H9 (cell line): ENCODE results near the gene NUCB2. TPM values are rescaled to one million over a fixed set of nuclear protein-coding genes. Genes with fewer than 3 reads are reported as not detected.

Source experiments
- DNase-seq: peaks from one replicate; pipeline ENCODE4 v3.0.0-alpha.2; 2017
- H2AFZ ChIP-seq: one replicate; pipeline ENCODE4 v1.6.1; 2013; ENCODE audit warnings: mild to moderate bottlenecking, low read length, control low read depth, moderate library complexity
- H2AK5ac ChIP-seq: 2 replicates; pipeline ENCODE4 v1.6.1; 2013; ENCODE audit warnings: low read length, control low read depth, mixed read lengths; ENCODE audit not compliant: insufficient read length
- H2BK120ac ChIP-seq: one replicate; pipeline ENCODE4 v1.6.1; 2013; ENCODE audit warnings: low read depth, mild to moderate bottlenecking, low read length, control low read depth, inconsistent platforms; ENCODE audit not compliant: poor library complexity, severe bottlenecking
- H2BK12ac ChIP-seq: 2 replicates; pipeline ENCODE4 v1.6.1; 2013; ENCODE audit warnings: low read length, control low read depth, mixed read lengths, low read depth; ENCODE audit not compliant: insufficient read length
- H2BK15ac ChIP-seq: 2 replicates; pipeline ENCODE4 v1.6.1; 2013; ENCODE audit warnings: low read depth, low read length, control low read depth
- H2BK20ac ChIP-seq: one replicate; pipeline ENCODE4 v1.6.1; 2013; ENCODE audit warnings: low read depth, mild to moderate bottlenecking, low read length, control low read depth, inconsistent platforms; ENCODE audit not compliant: poor library complexity, severe bottlenecking
- H2BK5ac ChIP-seq: 2 replicates; pipeline ENCODE4 v1.6.1; 2013; ENCODE audit warnings: low read length, control low read depth, mixed read lengths; ENCODE audit not compliant: insufficient read length
- H3K14ac ChIP-seq: 2 replicates; pipeline ENCODE4 v1.6.1; 2013; ENCODE audit warnings: low read length, control low read depth; ENCODE audit not compliant: insufficient read depth
- H3K18ac ChIP-seq: 2 replicates; pipeline ENCODE4 v1.6.1; 2013; ENCODE audit warnings: low read depth, mild to moderate bottlenecking, mixed read lengths, low read length, control low read depth; ENCODE audit not compliant: insufficient read length
- H3K23ac ChIP-seq: 2 replicates; pipeline ENCODE4 v1.6.1; 2013; ENCODE audit warnings: low read length, control low read depth, mixed read lengths, low read depth; ENCODE audit not compliant: insufficient read length
- H3K23me2 ChIP-seq: 2 replicates; pipeline ENCODE4 v1.6.1; 2013; ENCODE audit warnings: low read depth, mild to moderate bottlenecking, mixed read lengths, low read length, control low read depth; ENCODE audit not compliant: insufficient read length, poor library complexity, severe bottlenecking
- H3K27ac ChIP-seq: 2 replicates; pipeline ENCODE4 v1.5.1; 2013; ENCODE audit warnings: low read length, control low read depth, mixed read lengths, low read depth; ENCODE audit not compliant: insufficient read length
- H3K27me3 ChIP-seq: 2 replicates; pipeline ENCODE4 v1.6.1; 2013; ENCODE audit warnings: low read length, control low read depth, inconsistent platforms; ENCODE audit not compliant: insufficient read depth
- H3K4ac ChIP-seq: 2 replicates; pipeline ENCODE4 v1.6.1; 2013; ENCODE audit warnings: low read depth, mild to moderate bottlenecking, control low read depth, inconsistent platforms, low read length, moderate library complexity
- H3K4me1 ChIP-seq: 2 replicates; pipeline ENCODE4 v1.6.1; 2013; ENCODE audit warnings: low read length, control low read depth, inconsistent platforms; ENCODE audit not compliant: insufficient read depth
- H3K4me2 ChIP-seq: 2 replicates; pipeline ENCODE4 v1.6.1; 2013; ENCODE audit warnings: low read length, control low read depth, mixed read lengths; ENCODE audit not compliant: insufficient read length, insufficient read depth
- H3K56ac ChIP-seq: 2 replicates; pipeline ENCODE4 v1.6.1; 2013; ENCODE audit warnings: low read depth, mild to moderate bottlenecking, mixed read lengths, low read length, control low read depth; ENCODE audit not compliant: insufficient read length
- H3K79me1 ChIP-seq: 2 replicates; pipeline ENCODE4 v1.6.1; 2013; ENCODE audit warnings: low read depth, mild to moderate bottlenecking, moderate library complexity, low read length, control low read depth, inconsistent platforms; ENCODE audit not compliant: insufficient read depth, poor library complexity, severe bottlenecking
- H3K79me2 ChIP-seq: 2 replicates; pipeline ENCODE4 v1.6.1; 2013; ENCODE audit warnings: low read length, control low read depth, inconsistent platforms; ENCODE audit not compliant: insufficient read depth
- H3K9ac ChIP-seq: 2 replicates; pipeline ENCODE4 v1.6.1; 2013; ENCODE audit warnings: low read length, control low read depth, mixed read lengths; ENCODE audit not compliant: insufficient read length; ENCODE audit errors: extremely low read depth
- H3K9me3 ChIP-seq: one replicate; pipeline ENCODE4 v1.6.1; 2013; ENCODE audit warnings: low read depth, low read length, inconsistent platforms; ENCODE audit not compliant: control insufficient read depth
- H3T11ph ChIP-seq: one replicate; pipeline ENCODE4 v1.6.1; 2013; ENCODE audit warnings: mild to moderate bottlenecking, low read length, control low read depth, inconsistent platforms
- H4K20me1 ChIP-seq: one replicate; pipeline ENCODE4 v1.6.1; 2013; ENCODE audit not compliant: control insufficient read depth, insufficient read length, insufficient read depth
- H4K5ac ChIP-seq: 2 replicates; pipeline ENCODE4 v1.6.1; 2013; ENCODE audit warnings: low read depth, mild to moderate bottlenecking, mixed read lengths, low read length, control low read depth; ENCODE audit not compliant: insufficient read length
- H4K8ac ChIP-seq: replicated peaks from 2 replicates; pipeline ENCODE4 v1.6.1; 2013; ENCODE audit warnings: low read length, control low read depth, mixed read lengths, low read depth; ENCODE audit not compliant: insufficient read length
- H4K91ac ChIP-seq: 2 replicates; pipeline ENCODE4 v1.6.1; 2013; ENCODE audit warnings: low read depth, mild to moderate bottlenecking, moderate library complexity, mixed read lengths, low read length, control low read depth; ENCODE audit not compliant: insufficient read length
- H3K27ac Mint-ChIP-seq, 3 experiments: 2 replicates in 2 of 3; 3 replicates in 1 of 3; pipeline ENCODE4 v1.8.0; 2020 to 2021; ENCODE audit warnings: mixed read lengths in 3 of 3, mild to moderate bottlenecking in 1 of 3, moderate library complexity in 1 of 3
- H3K27me3 Mint-ChIP-seq: 2 replicates; pipeline ENCODE4 v1.8.0; 2021; ENCODE audit warnings: low read depth, mild to moderate bottlenecking, moderate library complexity, mixed read lengths
- H3K36me3 Mint-ChIP-seq, 3 experiments: 2 replicates in 2 of 3; 3 replicates in 1 of 3; pipeline ENCODE4 v1.8.0; 2020 to 2021; ENCODE audit warnings: low read depth in 3 of 3, mixed read lengths in 3 of 3; ENCODE audit not compliant: insufficient read depth in 1 of 3
- H3K4me1 Mint-ChIP-seq, 2 experiments: 2 replicates each; pipeline ENCODE4 v1.8.0; 2020; ENCODE audit warnings: mixed read lengths in 2 of 2
- H3K4me3 Mint-ChIP-seq, 2 experiments: 2 replicates in 1 of 2; 3 replicates in 1 of 2; pipeline ENCODE4 v1.8.0; 2020 to 2021; ENCODE audit warnings: mild to moderate bottlenecking in 2 of 2, mixed read lengths in 2 of 2, moderate library complexity in 1 of 2
- H3K9me3 Mint-ChIP-seq, 2 experiments: 2 replicates in 1 of 2; 3 replicates in 1 of 2; pipeline ENCODE4 v1.8.0; 2020; ENCODE audit warnings: mild to moderate bottlenecking in 2 of 2, mixed read lengths in 2 of 2, moderate library complexity in 1 of 2
- CTCF ChIP-seq: fragments of 200-600 bp; sonication (generic); conservative IDR thresholded peaks from 3 replicates; pipeline ENCODE4 v1.8.0; 2021; ENCODE audit warnings: antibody characterized with exemption, mild to moderate bottlenecking
- total RNA-seq: library from RNA; stranded (reverse); gene quantifications from 2 replicates; pipeline ENCODE4 v1.2.1, GENCODE V29; 2021

NUCB2 gene
- total RNA-seq, 1 experiment from 2014 or later: 29.1 TPM

- H2BK20ac ChIP-seq: no peak overlapping the region
- Mint-ChIP-seq H3K4me1 (no peaks in the 10 kb centered on the region), H3K9me3 (no peaks in the 10 kb centered on the region), H3K36me3 (no peaks in the 10 kb centered on the region), H3K27me3 (peaks cover 5% of the 10 kb centered on the region), H3K4me3 (no peak overlapping the region), H3K27ac (no peak overlapping the region)
- no peak overlapping the region for H3K4me2 ChIP-seq
- H3K4ac ChIP-seq: no peak overlapping the region
- no peak overlapping the region for H3K27ac ChIP-seq
- H2BK12ac ChIP-seq: no peak overlapping the region
- no peak overlapping the region for H3K18ac ChIP-seq
- H2AK5ac ChIP-seq: no peak overlapping the region
- H3K27me3 ChIP-seq: no peaks in the 10 kb centered on the region
- DNase-seq: no peak
- H3K14ac ChIP-seq: no peak overlapping the region
- no peak overlapping the region for H4K8ac ChIP-seq
- no peak overlapping the region for H3K9ac ChIP-seq
- no peaks in the 10 kb centered on the region for H3K23me2 ChIP-seq
- no peaks in the 10 kb centered on the region for H3K79me1 ChIP-seq
- no peak overlapping the region for H4K91ac ChIP-seq
- no peak overlapping the region for H3K56ac ChIP-seq
- no peak overlapping the region for H3T11ph ChIP-seq
- H2BK5ac ChIP-seq: no peak overlapping the region
- no peaks in the 10 kb centered on the region for H3K4me1 ChIP-seq
- H2BK120ac ChIP-seq: no peak overlapping the region
- no peak overlapping the region for H4K5ac ChIP-seq
- no peaks in the 10 kb centered on the region for H3K79me2 ChIP-seq
- H2AFZ ChIP-seq: no peak overlapping the region
- H4K20me1 ChIP-seq: no peaks in the 10 kb centered on the region
- no peak overlapping the region for H2BK15ac ChIP-seq
- no peaks in the 10 kb centered on the region for H3K9me3 ChIP-seq
- TF ChIP-seq CTCF: no peak
- H3K23ac ChIP-seq: no peak overlapping the region
These were observed 16.5 kb upstream of the NUCB2 start for GRCh38 chr11:17260020-17260419.
